ENCODE data around the gene KPNA4. TPM values are rescaled to one million over a fixed set of nuclear protein-coding genes. Genes with fewer than 3 reads are reported as not detected.

The KPNA4 gene
- polyA plus RNA-seq, 3 donors = 4.4 to 14.7 (median 4.5) TPM

- Mint-ChIP-seq H3K36me3 (peaks cover 8 to 16% of the 10 kb centered on the region in 2 donors), H3K27ac (peak overlapping the region in 1 of 7 donors; percentile 10), H3K4me1 (peaks cover 26% of the 10 kb centered on the region), H3K4me3 (no peak overlapping the region), H3K9me3 (peaks cover 0 to 13% (median 6%) of the 10 kb centered on the region in 7 donors), H3K27me3 (ENCODE audit: low read depth in 3 of 3) (peaks cover 0 to 9% (median 0%) of the 10 kb centered on the region in 3 donors)
- no peaks in the 10 kb centered on the region for H3K27me3 ChIP-seq (ENCODE audit: control insufficient read depth in 2 of 2, insufficient read depth in 2 of 2, low read length in 2 of 2)
- no peak overlapping the region for H3K4me2 ChIP-seq (replicated peaks; ENCODE audit: extremely low read depth, low read length, poor library complexity, severe bottlenecking)
- H2AFZ ChIP-seq (ENCODE audit: insufficient read depth, low read depth, low read length, poor library complexity, severe bottlenecking) = no peak overlapping the region
- no peak overlapping the region for H3K27ac ChIP-seq (ENCODE audit: low read depth in 1 of 2, low read length in 2 of 2)
- peaks cover 69% of the 10 kb centered on the region for H3K79me2 ChIP-seq (ENCODE audit: insufficient read depth, low read length)
- peaks cover 0 to 3% of the 10 kb centered on the region in 2 donors for H3K36me3 ChIP-seq (replicated peaks in 1 of 2; ENCODE audit: control insufficient read depth in 1 of 2, insufficient read depth in 2 of 2, low read length in 2 of 2)
- no peak overlapping the region for H3K4me3 ChIP-seq (replicated peaks in 1 of 3; ENCODE audit: low read depth in 2 of 3, low read length in 3 of 3)
- H3K9me3 ChIP-seq (replicated peaks in 1 of 2; ENCODE audit: control insufficient read depth in 1 of 2, insufficient read depth in 1 of 2, low read length in 2 of 2) = no peaks in the 10 kb centered on the region
- intact Hi-C loops (cut with micrococcal nuclease) = loop anchor here in 1 of 2 donors (5.0 kb wide), 1 partner anchor 45 kb away; no protein-coding TSS in a partner anchor
- WGBS (ENCODE audit: insufficient coverage) = no CpG with 5 or more reads among the region's 3 CpGs
- H3K9ac ChIP-seq (ENCODE audit: insufficient read depth, low read length, poor library complexity, severe bottlenecking) = no peak overlapping the region
- no peak for DNase-seq
- peaks cover 16 to 30% of the 10 kb centered on the region in 2 donors for H3K4me1 ChIP-seq (ENCODE audit: control insufficient read depth in 1 of 2, insufficient read depth in 2 of 2, low read length in 2 of 2)
- no peaks in the 10 kb centered on the region for H4K20me1 ChIP-seq (ENCODE audit: insufficient read depth, low read length)
- no peak for TF ChIP-seq CTCF (IDR thresholded peaks at IDR 0.05)
These were observed 117.8 kb downstream of the KPNA4 start for GRCh38 chr3:160447544-160447943.

- H3K9ac ChIP-seq (ENCODE audit: insufficient read depth, low read length, poor library complexity, severe bottlenecking) = no peak overlapping the region
- H3K9me3 ChIP-seq (replicated peaks in 1 of 2; ENCODE audit: control insufficient read depth in 1 of 2, insufficient read depth in 1 of 2, low read length in 2 of 2) = no peaks in the 10 kb centered on the region
- Mint-ChIP-seq H3K9me3 (peaks cover 0 to 9% (median 6%) of the 10 kb centered on the region in 7 donors), H3K36me3 (peaks cover 8 to 16% of the 10 kb centered on the region in 2 donors), H3K27ac (no peak overlapping the region), H3K4me1 (peaks cover 26% of the 10 kb centered on the region), H3K27me3 (ENCODE audit: low read depth in 3 of 3) (peaks cover 0 to 9% (median 0%) of the 10 kb centered on the region in 3 donors), H3K4me3 (no peak overlapping the region)
- peaks cover 16 to 30% of the 10 kb centered on the region in 2 donors for H3K4me1 ChIP-seq (ENCODE audit: control insufficient read depth in 1 of 2, insufficient read depth in 2 of 2, low read length in 2 of 2)
- no peak overlapping the region for H2AFZ ChIP-seq (ENCODE audit: insufficient read depth, low read depth, low read length, poor library complexity, severe bottlenecking)
- H3K4me2 ChIP-seq (replicated peaks; ENCODE audit: extremely low read depth, low read length, poor library complexity, severe bottlenecking) = no peak overlapping the region
- WGBS (ENCODE audit: insufficient coverage) = 95% methylated on average over 4 of the region's 13 CpGs
- no peak overlapping the region for H3K27ac ChIP-seq (ENCODE audit: low read depth in 1 of 2, low read length in 2 of 2)
- intact Hi-C loops (cut with micrococcal nuclease) = loop anchor here in 1 of 2 donors (5.0 kb wide), 1 partner anchor 44 kb away; no protein-coding TSS in a partner anchor
- H3K79me2 ChIP-seq (ENCODE audit: insufficient read depth, low read length) = peaks cover 79% of the 10 kb centered on the region
- no peaks in the 10 kb centered on the region for H3K27me3 ChIP-seq (ENCODE audit: control insufficient read depth in 2 of 2, insufficient read depth in 2 of 2, low read length in 2 of 2)
- TF ChIP-seq CTCF (IDR thresholded peaks at IDR 0.05) = no peak
- no peak for DNase-seq
- H3K36me3 ChIP-seq (replicated peaks in 1 of 2; ENCODE audit: control insufficient read depth in 1 of 2, insufficient read depth in 2 of 2, low read length in 2 of 2) = peaks cover 0 to 3% of the 10 kb centered on the region in 2 donors
- H3K4me3 ChIP-seq (replicated peaks in 1 of 3; ENCODE audit: low read depth in 2 of 3, low read length in 3 of 3) = no peak overlapping the region
- H4K20me1 ChIP-seq (ENCODE audit: insufficient read depth, low read length) = no peaks in the 10 kb centered on the region
These were observed 118.8 kb downstream of the KPNA4 start for GRCh38 chr3:160446522-160447056.

Measured in CD14-positive monocyte (primary cell).